ENCODE results near the gene FEM1A.
A peak's percentile ranks its signal among the peaks of the same experiment; 100 is the strongest.

The FEM1A gene

GRCh38 chr19:4806384-4806783 is 14.8 kb downstream of the FEM1A start:
- no peak overlapping the region for H3K4me3 ChIP-seq (ENCODE audit: low read depth, low read length)
- TF ChIP-seq CTCF (IDR thresholded peaks at IDR 0.05; ENCODE audit: insufficient read depth, low read depth, low read length, missing control alignments) = no peak

GRCh38 chr19:4807188-4807587 is 15.7 kb downstream of the FEM1A start:
- TF ChIP-seq CTCF (IDR thresholded peaks at IDR 0.05; ENCODE audit: insufficient read depth, low read depth, low read length, missing control alignments) = no peak
- peak; percentile 40 for DNase-seq (ENCODE audit: low read depth)
- H3K4me3 ChIP-seq (ENCODE audit: low read depth, low read length) = no peak overlapping the region

More at GRCh38 chr19:4806384-4806783, 14.8 kb downstream of the FEM1A start:
- DNase-seq (ENCODE audit: low read depth) = no peak

GRCh38 chr19:4811328-4812131 is 20.0 kb downstream of the FEM1A start:
- H3K4me3 ChIP-seq (ENCODE audit: low read depth, low read length) = no peak overlapping the region
- peak; percentile 86 for DNase-seq (ENCODE audit: low read depth)
- TF ChIP-seq CTCF (IDR thresholded peaks at IDR 0.05; ENCODE audit: insufficient read depth, low read depth, low read length, missing control alignments) = peak; percentile 98

GRCh38 chr19:4814625-4815425 is 23.3 kb downstream of the FEM1A start:
- DNase-seq (ENCODE audit: low read depth) = no peak
- H3K4me3 ChIP-seq (ENCODE audit: low read depth, low read length) = no peak overlapping the region
- TF ChIP-seq CTCF (IDR thresholded peaks at IDR 0.05; ENCODE audit: insufficient read depth, low read depth, low read length, missing control alignments) = no peak

GRCh38 chr19:4815426-4816201 is 24.1 kb downstream of the FEM1A start:
- no peak overlapping the region for H3K4me3 ChIP-seq (ENCODE audit: low read depth, low read length)
- no peak for TF ChIP-seq CTCF (IDR thresholded peaks at IDR 0.05; ENCODE audit: insufficient read depth, low read depth, low read length, missing control alignments)
- peak; percentile 87 for DNase-seq (ENCODE audit: low read depth)

- H3K4me3 ChIP-seq (ENCODE audit: low read depth, low read length) = no peak overlapping the region
These were observed 24.8 kb downstream of the FEM1A start for GRCh38 chr19:4816202-4816949.

More at GRCh38 chr19:4816202-4816949, 24.8 kb downstream of the FEM1A start:
- DNase-seq (ENCODE audit: low read depth) = no peak
- no peak for TF ChIP-seq CTCF (IDR thresholded peaks at IDR 0.05; ENCODE audit: insufficient read depth, low read depth, low read length, missing control alignments)
